Skin epidermis (tissue), 12 donors: ENCODE measurements around the gene ATF6.
"Not testable (repeated sequence)": the region's sequence is repeated elsewhere in the genome, so short reads cannot be mapped to it uniquely, and the experiment has no call there.

ENCODE experiments used
- H3K27ac ChIP-seq, 21 experiments: fragments of 200-600 bp; sonication (generic) in 11 of 21; one replicate each; pipeline ENCODE4 v1.5.0; 2020; ENCODE audit warnings: mild to moderate bottlenecking in 3 of 21, inconsistent platforms in 2 of 21, moderate library complexity in 2 of 21
- H3K4me3 ChIP-seq, 7 experiments: fragments of 200-600 bp; sonication (generic) in 2 of 7; one replicate each; pipeline ENCODE4 v1.5.0; 2020; ENCODE audit warnings: inconsistent platforms in 2 of 7, mild to moderate bottlenecking in 2 of 7, moderate library complexity in 1 of 7

Gene ATF6

GRCh38 chr1:161772397-161772796, 6.3 kb downstream of the ATF6 start:
- Histone ChIP-seq H3K4me3 (no peak overlapping the region), H3K27ac (peak overlapping the region in 5 of 21 experiments; percentile 3 to 29 (median 26))

- Histone ChIP-seq H3K27ac (no peak overlapping the region), H3K4me3 (no peak overlapping the region)
Observed at GRCh38 chr1:161773791-161774190, 7.7 kb downstream of the ATF6 start.

- Histone ChIP-seq H3K27ac (no peak overlapping the region), H3K4me3 (no peak overlapping the region)
Observed at GRCh38 chr1:161777261-161777660, 11.1 kb downstream of the ATF6 start.

GRCh38 chr1:161778522-161778921, 12.4 kb downstream of the ATF6 start:
- no peak overlapping the region for H3K4me3 ChIP-seq
- no peak overlapping the region for H3K27ac ChIP-seq

GRCh38 chr1:161779393-161779792, 13.3 kb downstream of the ATF6 start:
- Histone ChIP-seq H3K4me3 (no peak overlapping the region), H3K27ac (no peak overlapping the region)

GRCh38 chr1:161781995-161782394, 15.9 kb downstream of the ATF6 start:
- H3K4me3 ChIP-seq = no peak overlapping the region
- H3K27ac ChIP-seq = no peak overlapping the region

- Histone ChIP-seq H3K27ac (no peak overlapping the region), H3K4me3 (no peak overlapping the region)
Observed at GRCh38 chr1:161782886-161783285, 16.8 kb downstream of the ATF6 start.

- Histone ChIP-seq H3K4me3 (no peak overlapping the region), H3K27ac (no peak overlapping the region)
Observed at GRCh38 chr1:161784968-161785367, 18.8 kb downstream of the ATF6 start.

GRCh38 chr1:161787355-161787754, 21.2 kb downstream of the ATF6 start:
- no peak overlapping the region for H3K4me3 ChIP-seq
- H3K27ac ChIP-seq = no peak overlapping the region

- H3K27ac ChIP-seq = no peak overlapping the region
- no peak overlapping the region for H3K4me3 ChIP-seq
Observed at GRCh38 chr1:161790587-161791317, 24.6 kb downstream of the ATF6 start.

- H3K27ac ChIP-seq = no peak overlapping the region
- H3K4me3 ChIP-seq = no peak overlapping the region
Observed at GRCh38 chr1:161791904-161792655, 26.0 kb downstream of the ATF6 start.

- Histone ChIP-seq H3K4me3 (no peak overlapping the region), H3K27ac (no peak overlapping the region)
Observed at GRCh38 chr1:161792740-161793139, 26.6 kb downstream of the ATF6 start.

- H3K4me3 ChIP-seq = no peak overlapping the region
Observed at GRCh38 chr1:161799792-161800191, 33.7 kb downstream of the ATF6 start.

GRCh38 chr1:161801955-161802354, 35.8 kb downstream of the ATF6 start:
- H3K27ac ChIP-seq = peak overlapping the region in 2 of 21 experiments; percentile 12
- no peak overlapping the region for H3K4me3 ChIP-seq

More at GRCh38 chr1:161799792-161800191, 33.7 kb downstream of the ATF6 start:
- H3K27ac ChIP-seq = no peak overlapping the region

GRCh38 chr1:161803181-161803580, 37.1 kb downstream of the ATF6 start:
- no peak overlapping the region for H3K4me3 ChIP-seq
- no peak overlapping the region for H3K27ac ChIP-seq

GRCh38 chr1:161805399-161806197, 39.5 kb downstream of the ATF6 start:
- Histone ChIP-seq H3K27ac (peak overlapping the region in 2 of 21 experiments; percentile 10 to 32), H3K4me3 (no peak overlapping the region)

- not testable (repeated sequence) for H3K27ac ChIP-seq, H3K4me3 ChIP-seq
Observed at GRCh38 chr1:161809202-161809601, 43.1 kb downstream of the ATF6 start.

GRCh38 chr1:161809656-161810055, 43.5 kb downstream of the ATF6 start:
- H3K4me3 ChIP-seq, H3K27ac ChIP-seq: not testable (repeated sequence)

- Histone ChIP-seq H3K27ac (no peak overlapping the region), H3K4me3 (no peak overlapping the region)
Observed at GRCh38 chr1:161810780-161811179, 44.7 kb downstream of the ATF6 start.

- Histone ChIP-seq H3K27ac (peak overlapping the region in 1 of 21 experiments; percentile 5), H3K4me3 (no peak overlapping the region)
Observed at GRCh38 chr1:161816201-161816600, 50.1 kb downstream of the ATF6 start.
